ENCODE results near the gene MBD3.

- TF ChIP-seq, protein P1, sequence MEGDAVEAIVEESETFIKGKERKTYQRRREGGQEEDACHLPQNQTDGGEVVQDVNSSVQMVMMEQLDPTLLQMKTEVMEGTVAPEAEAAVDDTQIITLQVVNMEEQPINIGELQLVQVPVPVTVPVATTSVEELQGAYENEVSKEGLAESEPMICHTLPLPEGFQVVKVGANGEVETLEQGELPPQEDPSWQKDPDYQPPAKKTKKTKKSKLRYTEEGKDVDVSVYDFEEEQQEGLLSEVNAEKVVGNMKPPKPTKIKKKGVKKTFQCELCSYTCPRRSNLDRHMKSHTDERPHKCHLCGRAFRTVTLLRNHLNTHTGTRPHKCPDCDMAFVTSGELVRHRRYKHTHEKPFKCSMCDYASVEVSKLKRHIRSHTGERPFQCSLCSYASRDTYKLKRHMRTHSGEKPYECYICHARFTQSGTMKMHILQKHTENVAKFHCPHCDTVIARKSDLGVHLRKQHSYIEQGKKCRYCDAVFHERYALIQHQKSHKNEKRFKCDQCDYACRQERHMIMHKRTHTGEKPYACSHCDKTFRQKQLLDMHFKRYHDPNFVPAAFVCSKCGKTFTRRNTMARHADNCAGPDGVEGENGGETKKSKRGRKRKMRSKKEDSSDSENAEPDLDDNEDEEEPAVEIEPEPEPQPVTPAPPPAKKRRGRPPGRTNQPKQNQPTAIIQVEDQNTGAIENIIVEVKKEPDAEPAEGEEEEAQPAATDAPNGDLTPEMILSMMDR (IDR thresholded peaks at IDR 0.05) = no peak
- TF ChIP-seq POLR2AphosphoS5 (IDR thresholded peaks at IDR 0.05) (no peak), EP300 (IDR thresholded peaks at IDR 0.05) (no peak)
Observed at GRCh38 chr19:1602091-1602707, 9.5 kb upstream of the MBD3 start.
